H1 (cell line): Measurements from ENCODE around the gene PRR29. TPM values are rescaled to one million over a fixed set of nuclear protein-coding genes. Genes with fewer than 3 reads are reported as not detected.

Experiments used
- CTCF ChIA-PET: fragments of 300-600 bp; sonication (Branson Sonifier 250); formaldehyde crosslinking; loops from one replicate; lab custom pipeline; 2021; ENCODE audit not compliant: partially characterized antibody; lab: Charles Lee
- POLR2A ChIA-PET: fragments of 300-600 bp; sonication (Branson Sonifier 250); formaldehyde crosslinking; loops from one replicate; lab custom pipeline; 2021; ENCODE audit warnings: inconsistent platforms; ENCODE audit not compliant: partially characterized antibody; lab: Charles Lee
- DNase-seq, 2 experiments: peaks; one replicate each; pipeline versions ENCODE4 v3.0.0 to v3.0.0-alpha.2; 2010 to 2022; ENCODE audit warnings: low spot score in 2 of 2, low read depth in 1 of 2, mixed read lengths in 1 of 2
- FAIRE-seq: peaks from 2 replicates; lab custom pipeline; 2011; peaks lifted over from hg19 to GRCh38; lab: Jason Lieb, UNC
- H2AFZ ChIP-seq: 2 replicates; pipeline ENCODE4 v1.8.1; 2012; ENCODE audit warnings: low read length, inconsistent platforms
- H2AK5ac ChIP-seq: 2 replicates; pipeline ENCODE4 v1.6.1; 2013; ENCODE audit warnings: low read depth, low read length
- H2BK120ac ChIP-seq: replicated peaks from 2 replicates; pipeline ENCODE3; 2013; ENCODE audit warnings: low read depth, low read length, inconsistent platforms
- H2BK12ac ChIP-seq: 2 replicates; pipeline ENCODE4 v1.6.1; 2013; ENCODE audit warnings: low read depth, low read length
- H2BK15ac ChIP-seq: 2 replicates; pipeline ENCODE4 v1.6.1; 2013; ENCODE audit warnings: low read length
- H2BK20ac ChIP-seq: 2 replicates; pipeline ENCODE4 v1.6.1; 2013; ENCODE audit warnings: low read length
- H2BK5ac ChIP-seq: 2 replicates; pipeline ENCODE4 v1.6.1; 2013; ENCODE audit warnings: low read depth, low read length
- H3K14ac ChIP-seq: 2 replicates; pipeline ENCODE4 v1.6.1; 2013; ENCODE audit warnings: inconsistent platforms; ENCODE audit not compliant: insufficient read length
- H3K18ac ChIP-seq: 2 replicates; pipeline ENCODE4 v1.6.1; 2013; ENCODE audit warnings: low read length; ENCODE audit errors: extremely low read depth
- H3K23ac ChIP-seq: 2 replicates; pipeline ENCODE4 v1.6.1; 2013; ENCODE audit warnings: inconsistent platforms; ENCODE audit not compliant: insufficient read length
- H3K23me2 ChIP-seq: 2 replicates; pipeline ENCODE4 v1.6.1; 2013; ENCODE audit warnings: low read depth, low read length
- H3K27ac ChIP-seq: 2 replicates; pipeline ENCODE4 v1.6.1; 2011; ENCODE audit warnings: low read depth, low read length, inconsistent platforms
- H3K27me3 ChIP-seq, 4 experiments: replicated peaks in 1 of 4; 1 replicate in 1 of 4; 2 replicates in 3 of 4; pipeline versions ENCODE4 v1.6.1 to v1.8.1; 2011 to 2013; ENCODE audit warnings: low read length in 3 of 4, mild to moderate bottlenecking in 3 of 4, inconsistent platforms in 2 of 4, mixed read lengths in 2 of 4, moderate library complexity in 1 of 4; ENCODE audit not compliant: control insufficient read depth in 3 of 4, insufficient read depth in 3 of 4; ENCODE audit errors: extremely low read depth in 1 of 4
- H3K36me3 ChIP-seq, 4 experiments: 2 replicates each; pipeline versions ENCODE4 v1.6.1 to v1.8.1; 2011 to 2013; ENCODE audit warnings: mild to moderate bottlenecking in 4 of 4, low read length in 3 of 4, moderate library complexity in 2 of 4, control low read depth in 1 of 4, inconsistent platforms in 1 of 4; ENCODE audit not compliant: insufficient read depth in 4 of 4, control insufficient read depth in 2 of 4
- H3K4ac ChIP-seq: replicated peaks from 2 replicates; pipeline ENCODE3; 2013; ENCODE audit warnings: low read length, low read depth, mixed read lengths, inconsistent platforms; ENCODE audit not compliant: insufficient read length
- H3K4me1 ChIP-seq, 4 experiments: replicated peaks in 1 of 4; 1 replicate in 1 of 4; 2 replicates in 3 of 4; pipeline versions ENCODE4 v1.6.1 to v1.8.1; 2011 to 2013; ENCODE audit warnings: low read length in 3 of 4, inconsistent platforms in 2 of 4, mixed read lengths in 1 of 4; ENCODE audit not compliant: insufficient read depth in 4 of 4, control insufficient read depth in 3 of 4
- H3K4me2 ChIP-seq, 2 experiments: 2 replicates each; pipeline versions ENCODE4 v1.6.1 to v1.8.1; 2011 to 2013; ENCODE audit warnings: low read depth in 2 of 2, low read length in 2 of 2, control low read depth in 1 of 2, inconsistent platforms in 1 of 2, mild to moderate bottlenecking in 1 of 2; ENCODE audit not compliant: insufficient read depth in 1 of 2
- H3K4me3 ChIP-seq, 4 experiments: fragments of 200-600, 300-600 bp in 1 of 4; sonication (generic), shearing (Covaris generic), sonication (Bioruptor Twin) in 1 of 4; 2 replicates each; pipeline versions ENCODE4 v1.5.1 to v1.8.1; 2011 to 2016; ENCODE audit warnings: low read length in 4 of 4, low read depth in 3 of 4, control low read depth in 2 of 4, inconsistent platforms in 2 of 4, mild to moderate bottlenecking in 2 of 4, mixed read lengths in 1 of 4, moderate library complexity in 1 of 4; ENCODE audit not compliant: insufficient read depth in 2 of 4; ENCODE audit errors: extremely low read depth in 1 of 4
- H3K56ac ChIP-seq: replicated peaks from 2 replicates; pipeline ENCODE3; 2013; ENCODE audit warnings: low read depth, mild to moderate bottlenecking, mixed read lengths, low read length, inconsistent platforms; ENCODE audit not compliant: insufficient read length
- H3K79me1 ChIP-seq: 2 replicates; pipeline ENCODE4 v1.6.1; 2013; ENCODE audit warnings: low read depth, low read length, control low read depth
- H3K79me2 ChIP-seq, 2 experiments: 2 replicates each; pipeline versions ENCODE4 v1.6.1 to v1.8.1; 2012 to 2013; ENCODE audit warnings: low read length in 2 of 2, mild to moderate bottlenecking in 2 of 2, inconsistent platforms in 1 of 2; ENCODE audit not compliant: insufficient read depth in 2 of 2, control insufficient read depth in 1 of 2
- H3K9ac ChIP-seq, 4 experiments: replicated peaks in 1 of 4; 1 replicate in 1 of 4; 2 replicates in 3 of 4; pipeline versions ENCODE4 v1.6.1 to v1.8.1; 2011 to 2013; ENCODE audit warnings: low read depth in 3 of 4, low read length in 3 of 4, control low read depth in 2 of 4, mild to moderate bottlenecking in 2 of 4, moderate library complexity in 2 of 4, inconsistent platforms in 1 of 4; ENCODE audit errors: extremely low read depth in 1 of 4
- H3K9me3 ChIP-seq, 2 experiments: 2 replicates each; pipeline versions ENCODE4 v1.6.1 to v1.8.1; 2012 to 2013; ENCODE audit warnings: mild to moderate bottlenecking in 2 of 2, moderate library complexity in 2 of 2, control low read depth in 1 of 2, inconsistent platforms in 1 of 2, low read depth in 1 of 2, low read length in 1 of 2, mixed read lengths in 1 of 2; ENCODE audit not compliant: insufficient read depth in 2 of 2
- H4K20me1 ChIP-seq, 2 experiments: replicated peaks in 1 of 2; 2 replicates each; pipeline versions ENCODE3 to v1.8.1; 2011 to 2013; ENCODE audit warnings: inconsistent platforms in 2 of 2, low read length in 2 of 2, mild to moderate bottlenecking in 1 of 2; ENCODE audit not compliant: insufficient read depth in 2 of 2, control insufficient read depth in 1 of 2
- H4K5ac ChIP-seq: 2 replicates; pipeline ENCODE4 v1.6.1; 2013; ENCODE audit warnings: low read length, low read depth, mixed read lengths, inconsistent platforms; ENCODE audit not compliant: insufficient read length
- H4K8ac ChIP-seq: 2 replicates; pipeline ENCODE4 v1.8.0; 2013; ENCODE audit warnings: mild to moderate bottlenecking, moderate library complexity, low read length, inconsistent platforms; ENCODE audit not compliant: insufficient read depth; ENCODE audit errors: extremely low read depth
- H4K91ac ChIP-seq: replicated peaks from 2 replicates; pipeline ENCODE3; 2013; ENCODE audit warnings: low read length, mixed read lengths, inconsistent platforms; ENCODE audit not compliant: insufficient read length
- ATF3 ChIP-seq: IDR thresholded peaks from 2 replicates; pipeline ENCODE4 v1.6.1; 2011; ENCODE audit warnings: low read depth, mild to moderate bottlenecking, low read length; ENCODE audit not compliant: insufficient read depth
- CBX8 ChIP-seq: fragments of 300-800, 300-1000 bp; sonication (generic); IDR thresholded peaks from 2 replicates; pipeline ENCODE4 v1.7.1; 2016; ENCODE audit warnings: low read depth, low read length, borderline replicate concordance
- GABPA ChIP-seq: IDR thresholded peaks from 2 replicates; pipeline ENCODE4 v1.6.1; 2011; ENCODE audit warnings: mild to moderate bottlenecking, low read length, moderate library complexity, borderline replicate concordance; ENCODE audit not compliant: insufficient read depth
- JUN ChIP-seq: IDR thresholded peaks from 2 replicates; pipeline ENCODE4 v1.6.1; 2011; ENCODE audit warnings: low read depth, mild to moderate bottlenecking, improper control_type of control experiment, low read length
- MAX ChIP-seq: IDR thresholded peaks from 2 replicates; pipeline ENCODE4 v1.6.1; 2012; ENCODE audit warnings: inconsistent platforms
- NANOG ChIP-seq: IDR thresholded peaks from 2 replicates; pipeline ENCODE4 v1.6.1; 2011; ENCODE audit warnings: low read length, low read depth, mild to moderate bottlenecking, inconsistent platforms; ENCODE audit not compliant: insufficient read depth, poor library complexity, severe bottlenecking
- SAP30 ChIP-seq: fragments of 300-600 bp; sonication (generic); IDR thresholded peaks from 2 replicates; pipeline ENCODE4 v1.7.1; 2012; ENCODE audit warnings: low read length, moderate library complexity, mild to moderate bottlenecking, inconsistent platforms; ENCODE audit not compliant: insufficient read depth, insufficient replicate concordance
- SIN3A ChIP-seq, 2 experiments: IDR thresholded peaks in 1 of 2; conservative IDR thresholded peaks in 1 of 2; 2 replicates each; pipeline ENCODE4 v1.6.1; 2011 to 2012; ENCODE audit warnings: low read length in 2 of 2, improper control_type of control experiment in 1 of 2, low read depth in 1 of 2, mild to moderate bottlenecking in 1 of 2
- SRF ChIP-seq: IDR thresholded peaks from 2 replicates; pipeline ENCODE4 v1.6.1; 2011; ENCODE audit warnings: mild to moderate bottlenecking, low read depth, low read length, moderate library complexity
- TBP ChIP-seq: IDR thresholded peaks from 2 replicates; pipeline ENCODE4 v1.6.1; 2011; ENCODE audit warnings: low read depth, low read length, improper control_type of control experiment
- TCF12 ChIP-seq: IDR thresholded peaks from 2 replicates; pipeline ENCODE4 v1.6.1; 2011; ENCODE audit warnings: low read depth, mild to moderate bottlenecking, low read length
- WGBS, 2 experiments: shearing (Covaris generic) in 1 of 2; methylation state at CpG; one replicate each; pipeline versions ENCODE4 v1.1.6 to v1.1.7; 2013 to 2015; ENCODE audit warnings: low lambda C conversion rate in 2 of 2, mixed read lengths in 2 of 2, inconsistent platforms in 1 of 2, low coverage in 1 of 2, missing lambda C conversion rate in 1 of 2; ENCODE audit not compliant: insufficient replicate concordance in 2 of 2, insufficient coverage in 1 of 2, insufficient read length in 1 of 2; ENCODE audit errors: extremely low coverage in 1 of 2, missing lambda C conversion rate in 1 of 2; 5-methylcytosine and 5-hydroxymethylcytosine counted together
- polyA plus RNA-seq, 7 experiments: library from polyadenylated mRNA; depleted of rRNA in 3 of 7; stranded (reverse) in 5 of 7; unstranded in 2 of 7; fragments of >200 nt in 5 of 7; fragments of 200-250 nt in 2 of 7; gene quantifications; 1 replicate in 5 of 7; 2 replicates in 1 of 7; 4 replicates in 1 of 7; pipeline versions ENCODE4 v1.2.1 to v1.2.3, GENCODE V29; 2011 to 2013; ENCODE audit warnings: missing spikeins in 2 of 7, mixed read lengths in 2 of 7
- total RNA-seq: library from RNA; stranded (reverse); fragmentation: NEBNext Ultra II Directional; extraction: Animal tissue kit (Norgen Biotek cat#: 25700); gene quantifications from 2 replicates; pipeline ENCODE4 v1.2.1, GENCODE V29; 2021

PRR29 gene
- total and polyA plus RNA-seq, 2 of the 8 experiments (the other 6 are each of a cell fraction or from before 2014, with no cell fraction given) = 0.67 to 0.83 TPM

GRCh38 chr17:64015447-64015846 is 17.3 kb downstream of the PRR29 start:
- no peak overlapping the region for H3K9ac ChIP-seq

More at GRCh38 chr17:64015447-64015846, 17.3 kb downstream of the PRR29 start:
- 88% methylated on average over 6 of the region's 6 CpGs; no CpG with 5 or more reads in 1 of the 2 experiments for WGBS, 2 experiments
- H3K9me3 ChIP-seq = no peaks in the 10 kb centered on the region
- peaks cover 0 to 5% (median 3%) of the 10 kb centered on the region in 4 experiments; a peak in 5 of 7 replicates for H3K4me1 ChIP-seq
- H2BK20ac ChIP-seq = no peak overlapping the region
- no peaks in the 10 kb centered on the region for H3K27me3 ChIP-seq
- H4K8ac ChIP-seq = no peak overlapping the region
- H3K18ac ChIP-seq = no peak overlapping the region
- H2BK12ac ChIP-seq = no peak overlapping the region
- no peak overlapping the region for H2AFZ ChIP-seq
- no peak for FAIRE-seq
- CTCF ChIA-PET = no interaction called here
- no peak overlapping the region for H2BK15ac ChIP-seq
- no peak overlapping the region for H3K14ac ChIP-seq
- H3K4ac ChIP-seq = no peak overlapping the region
- no peak overlapping the region for H4K91ac ChIP-seq
- H3K4me3 ChIP-seq = no peak overlapping the region
- no peaks in the 10 kb centered on the region for H3K23me2 ChIP-seq
- H4K20me1 ChIP-seq = no peaks in the 10 kb centered on the region
- no peaks in the 10 kb centered on the region for H3K36me3 ChIP-seq
- POLR2A ChIA-PET = no interaction called here
- DNase-seq = no peak
- H2BK5ac ChIP-seq = no peak overlapping the region
- no peak overlapping the region for H2BK120ac ChIP-seq
- no peak overlapping the region for H3K56ac ChIP-seq
- H3K27ac ChIP-seq = no peak overlapping the region
- H2AK5ac ChIP-seq = no peak overlapping the region
- TF ChIP-seq SRF (no peak), TCF12 (no peak), JUN (no peak), SIN3A (conservative IDR thresholded peaks at IDR 0.05 in 1 of 2, IDR thresholded peaks at IDR 0.05 in 1 of 2; ENCODE audit: low read depth in 1 of 2, low read length in 2 of 2) (no peak), NANOG (no peak), ATF3 (no peak), TBP (no peak), SAP30 (no peak), CBX8 (no peak), MAX (no peak), GABPA (no peak)
- no peaks in the 10 kb centered on the region for H3K79me2 ChIP-seq
- no peak overlapping the region for H3K23ac ChIP-seq
- no peak overlapping the region for H3K4me2 ChIP-seq
- no peak overlapping the region for H4K5ac ChIP-seq
- H3K79me1 ChIP-seq = no peaks in the 10 kb centered on the region
